Right ventricle myocardium superior (tissue), 1 donor: ENCODE data around the gene ISG15. TPM values are rescaled to one million over a fixed set of nuclear protein-coding genes. Genes with fewer than 3 reads are reported as not detected.
"Not testable (repeated sequence)": the region's sequence is repeated elsewhere in the genome, so short reads cannot be mapped to it uniquely, and the experiment has no call there.

Experiments used
- ATAC-seq: fragments of 200-7000 bp; cut with Tn5 transposase; one replicate; pipeline ENCODE4 v1.9.1; 2020; ENCODE audit warnings: mild to moderate bottlenecking; ENCODE audit not compliant: poor library complexity
- DNase-seq: peaks from one replicate; pipeline ENCODE4 v3.0.0-alpha.2; 2020
- intact Hi-C: fragments of 100-400 bp; cut with DNase I; formaldehyde crosslinking; loops from one replicate; pipeline ENCODE4 v1.11.2; 2022
- total RNA-seq: library from RNA; stranded (reverse); fragmentation: NEBNext Ultra II Directional; extraction: Animal tissue kit (Norgen Biotek cat#: 25700); gene quantifications from one replicate; pipeline ENCODE4 v1.2.1, GENCODE V29; 2021
- donor health status: DM: no; HTN: yes; CAD: no; lungs with severe emphysema.

The ISG15 gene
- total RNA-seq, 1 donor from 2014 or later, result 13.3 TPM

DNA sequence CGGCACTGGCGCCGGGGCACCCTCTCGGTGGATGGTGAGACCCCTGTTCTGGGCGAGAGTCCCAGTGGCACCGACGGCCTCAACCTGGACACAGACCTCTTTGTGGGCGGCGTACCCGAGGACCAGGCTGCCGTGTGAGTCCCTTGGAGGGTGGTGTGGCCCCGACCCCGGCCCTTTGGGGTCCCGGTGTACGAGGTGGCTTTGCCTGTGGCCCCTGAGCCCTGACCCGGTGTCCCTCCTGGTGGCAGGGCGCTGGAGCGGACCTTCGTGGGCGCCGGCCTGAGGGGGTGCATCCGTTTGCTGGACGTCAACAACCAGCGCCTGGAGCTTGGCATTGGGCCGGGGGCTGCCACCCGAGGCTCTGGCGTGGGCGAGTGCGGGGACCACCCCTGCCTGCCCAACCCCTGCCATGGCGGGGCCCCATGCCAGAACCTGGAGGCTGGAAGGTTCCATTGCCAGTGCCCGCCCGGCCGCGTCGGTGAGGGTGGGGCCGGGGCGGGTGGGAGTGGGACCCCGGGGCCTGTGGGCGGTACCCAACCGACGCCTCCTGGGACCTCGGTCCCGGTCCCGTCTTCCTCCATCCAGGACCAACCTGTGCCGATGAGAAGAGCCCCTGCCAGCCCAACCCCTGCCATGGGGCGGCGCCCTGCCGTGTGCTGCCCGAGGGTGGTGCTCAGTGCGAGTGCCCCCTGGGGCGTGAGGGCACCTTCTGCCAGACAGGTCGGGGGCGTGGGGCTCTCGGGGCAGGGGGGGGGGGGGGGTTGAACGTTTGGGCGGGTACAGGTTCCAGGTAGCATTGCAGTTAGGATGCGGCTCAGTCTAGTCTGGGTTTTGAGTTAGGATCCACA is 36.2 kb downstream of the ISG15 start:
- no peak for ATAC-seq
- DNase-seq, result no peak
- intact Hi-C loops, result no loop called here

DNA sequence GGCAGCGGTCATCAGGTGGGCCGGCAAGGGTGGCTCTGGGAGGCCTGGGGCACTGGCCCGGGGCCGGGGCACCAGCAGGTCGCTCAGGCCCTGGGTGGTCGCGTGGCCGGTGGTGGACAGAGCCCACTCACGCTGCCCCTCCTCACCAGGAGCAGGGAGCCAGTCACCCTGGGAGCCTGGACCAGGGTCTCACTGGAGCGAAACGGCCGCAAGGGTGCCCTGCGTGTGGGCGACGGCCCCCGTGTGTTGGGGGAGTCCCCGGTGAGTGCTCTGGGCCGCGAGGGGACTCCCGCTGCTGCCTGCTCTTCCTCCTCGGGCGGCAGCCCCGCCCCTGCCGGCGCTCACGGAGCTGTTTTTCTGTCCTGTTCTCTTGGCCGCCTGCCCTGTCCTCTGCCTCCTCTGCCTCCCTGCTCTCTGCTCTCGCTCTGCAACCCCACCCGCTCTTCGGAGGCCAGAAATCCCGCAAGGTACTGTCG is 37.3 kb downstream of the ISG15 start:
- DNase-seq, result peak; percentile 82
- ATAC-seq, result peak; percentile 78
- intact Hi-C loops, result no loop called here

DNA sequence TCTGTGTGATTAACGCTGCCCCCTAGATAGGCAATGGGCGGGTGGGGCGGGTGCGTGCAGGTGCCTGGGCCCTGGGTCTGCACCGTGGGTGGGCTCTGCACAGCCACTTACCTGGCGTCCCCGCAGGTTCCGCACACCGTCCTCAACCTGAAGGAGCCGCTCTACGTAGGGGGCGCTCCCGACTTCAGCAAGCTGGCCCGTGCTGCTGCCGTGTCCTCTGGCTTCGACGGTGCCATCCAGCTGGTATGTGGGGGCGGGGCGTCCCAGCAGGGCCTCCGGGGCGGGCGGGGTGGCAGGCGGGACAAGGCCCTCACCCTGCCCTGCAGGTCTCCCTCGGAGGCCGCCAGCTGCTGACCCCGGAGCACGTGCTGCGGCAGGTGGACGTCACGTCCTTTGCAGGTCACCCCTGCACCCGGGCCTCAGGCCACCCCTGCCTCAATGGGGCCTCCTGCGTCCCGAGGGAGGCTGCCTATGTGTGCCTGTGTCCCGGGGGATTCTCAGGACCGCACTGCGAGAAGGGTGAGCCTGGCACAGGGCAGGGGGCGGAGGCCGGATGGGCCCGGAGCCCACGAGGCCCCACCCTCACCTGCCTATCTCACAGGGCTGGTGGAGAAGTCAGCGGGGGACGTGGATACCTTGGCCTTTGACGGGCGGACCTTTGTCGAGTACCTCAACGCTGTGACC is 38.0 kb downstream of the ISG15 start:
- DNase-seq (no peak), ATAC-seq (peak; percentile 18)
- intact Hi-C loops, result no loop called here

DNA sequence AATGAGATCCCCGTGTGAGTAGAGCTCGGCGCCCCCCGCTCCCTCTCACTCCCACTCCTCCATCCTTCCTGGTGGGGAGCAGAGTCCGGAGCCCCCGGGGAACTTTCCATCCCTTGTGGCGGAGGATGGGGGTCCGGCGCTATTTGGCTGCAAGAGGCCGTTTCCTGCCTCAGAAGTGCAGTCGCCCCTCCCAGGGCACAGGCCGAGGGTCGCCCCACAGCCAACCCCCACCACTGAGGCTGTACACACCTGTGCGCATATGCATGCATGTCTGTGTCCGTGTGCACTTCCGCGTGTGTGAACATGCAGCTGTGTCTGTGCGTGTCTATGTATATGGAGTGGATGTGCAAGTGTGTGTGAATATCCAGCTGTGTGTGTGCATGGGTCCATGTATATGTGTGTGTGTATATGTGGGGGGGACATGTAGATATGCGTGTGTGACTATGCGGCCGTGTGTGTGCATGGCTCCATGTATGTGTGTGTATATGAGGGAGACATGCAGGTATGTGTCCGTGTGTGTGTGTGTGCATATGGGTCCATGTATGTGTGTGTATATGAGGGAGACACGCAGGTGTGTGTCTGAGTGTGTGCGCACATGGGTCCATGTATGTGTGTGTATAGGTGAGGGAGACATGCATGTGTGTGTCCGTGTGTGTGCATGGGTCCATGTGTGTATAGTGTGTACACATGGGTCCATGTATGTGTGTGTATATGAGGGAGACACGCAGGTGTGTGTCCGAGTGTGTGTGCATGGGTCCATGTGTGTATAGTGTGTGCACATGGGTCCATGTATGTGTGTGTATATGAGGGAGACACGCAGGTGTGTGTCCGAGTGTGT is 38.9 kb downstream of the ISG15 start:
- no peak for ATAC-seq
- intact Hi-C loops, result no loop called here
- DNase-seq, result no peak

DNA sequence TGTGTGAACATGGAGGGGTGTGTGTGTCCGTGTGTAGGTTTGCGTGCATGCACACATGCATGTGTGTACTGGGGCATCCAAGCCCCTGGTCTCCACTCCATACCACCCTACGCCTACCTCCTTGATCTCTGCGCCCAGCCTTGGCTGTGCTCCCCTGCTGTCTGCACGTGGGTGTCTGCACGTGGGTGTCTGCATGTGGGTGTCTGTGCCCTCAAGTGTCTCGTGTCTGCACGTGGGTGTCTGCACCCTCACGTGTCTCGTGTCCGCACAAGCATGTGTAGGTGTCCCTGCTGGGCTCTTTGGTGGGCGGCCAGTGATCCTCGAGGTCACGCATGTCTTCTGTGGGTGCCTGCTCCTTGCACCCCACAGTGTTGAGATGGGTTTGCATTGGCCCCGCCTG is 39.7 kb downstream of the ISG15 start:
- DNase-seq, result no peak
- ATAC-seq, result no peak
- intact Hi-C loops, result no loop called here

DNA sequence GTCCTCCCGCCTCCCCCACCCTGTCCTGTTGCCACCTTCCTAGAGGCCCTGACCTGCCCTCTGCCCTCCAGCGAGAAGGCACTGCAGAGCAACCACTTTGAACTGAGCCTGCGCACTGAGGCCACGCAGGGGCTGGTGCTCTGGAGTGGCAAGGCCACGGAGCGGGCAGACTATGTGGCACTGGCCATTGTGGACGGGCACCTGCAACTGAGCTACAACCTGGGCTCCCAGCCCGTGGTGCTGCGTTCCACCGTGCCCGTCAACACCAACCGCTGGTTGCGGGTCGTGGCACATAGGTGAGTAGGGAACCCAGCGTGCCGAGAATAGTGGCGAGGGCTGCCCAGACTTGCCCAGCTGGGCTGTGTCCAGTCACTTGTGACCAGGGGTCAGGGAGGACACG is 40.4 kb downstream of the ISG15 start:
- ATAC-seq, result no peak
- no peak for DNase-seq
- intact Hi-C loops, result no loop called here

DNA sequence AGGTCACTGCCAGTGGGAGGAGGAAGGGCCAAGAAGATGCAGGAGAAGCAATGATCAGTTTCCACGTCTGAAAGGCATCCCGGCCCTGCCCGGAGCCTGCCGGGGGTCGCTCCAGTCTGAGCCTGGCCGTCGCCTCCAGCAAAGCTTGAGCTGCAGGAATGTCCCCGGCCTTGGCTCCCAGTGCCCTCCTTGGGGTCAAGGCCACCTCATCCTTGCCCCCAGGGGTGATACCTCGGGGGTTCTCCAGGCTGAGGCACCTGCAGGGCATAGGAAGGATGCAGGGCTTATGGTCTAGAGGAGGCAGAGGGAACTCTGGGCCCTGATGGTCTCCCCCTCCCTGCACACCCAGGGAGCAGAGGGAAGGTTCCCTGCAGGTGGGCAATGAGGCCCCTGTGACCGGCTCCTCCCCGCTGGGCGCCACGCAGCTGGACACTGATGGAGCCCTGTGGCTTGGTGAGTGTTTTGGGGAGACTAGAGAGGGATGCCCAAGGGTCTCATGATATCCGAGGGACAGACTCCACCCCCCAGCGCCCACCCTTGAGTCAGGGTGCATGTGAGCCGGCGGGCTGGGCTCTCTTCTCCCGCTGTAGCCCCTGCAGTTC is 40.9 kb downstream of the ISG15 start:
- DNase-seq (no peak), ATAC-seq (no peak)
- intact Hi-C loops, result no loop called here

DNA sequence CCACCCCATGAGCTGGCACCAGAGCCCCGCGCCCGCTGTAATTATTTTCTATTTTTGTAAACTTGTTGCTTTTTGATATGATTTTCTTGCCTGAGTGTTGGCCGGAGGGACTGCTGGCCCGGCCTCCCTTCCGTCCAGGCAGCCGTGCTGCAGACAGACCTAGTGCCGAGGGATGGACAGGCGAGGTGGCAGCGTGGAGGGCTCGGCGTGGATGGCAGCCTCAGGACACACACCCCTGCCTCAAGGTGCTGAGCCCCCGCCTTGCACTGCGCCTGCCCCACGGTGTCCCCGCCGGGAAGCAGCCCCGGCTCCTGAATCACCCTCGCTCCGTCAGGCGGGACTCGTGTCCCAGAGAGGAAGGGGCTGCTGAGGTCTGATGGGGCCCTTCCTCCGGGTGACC is 41.7 kb downstream of the ISG15 start:
- ATAC-seq (no peak), DNase-seq (no peak)
- intact Hi-C loops, result no loop called here

DNA sequence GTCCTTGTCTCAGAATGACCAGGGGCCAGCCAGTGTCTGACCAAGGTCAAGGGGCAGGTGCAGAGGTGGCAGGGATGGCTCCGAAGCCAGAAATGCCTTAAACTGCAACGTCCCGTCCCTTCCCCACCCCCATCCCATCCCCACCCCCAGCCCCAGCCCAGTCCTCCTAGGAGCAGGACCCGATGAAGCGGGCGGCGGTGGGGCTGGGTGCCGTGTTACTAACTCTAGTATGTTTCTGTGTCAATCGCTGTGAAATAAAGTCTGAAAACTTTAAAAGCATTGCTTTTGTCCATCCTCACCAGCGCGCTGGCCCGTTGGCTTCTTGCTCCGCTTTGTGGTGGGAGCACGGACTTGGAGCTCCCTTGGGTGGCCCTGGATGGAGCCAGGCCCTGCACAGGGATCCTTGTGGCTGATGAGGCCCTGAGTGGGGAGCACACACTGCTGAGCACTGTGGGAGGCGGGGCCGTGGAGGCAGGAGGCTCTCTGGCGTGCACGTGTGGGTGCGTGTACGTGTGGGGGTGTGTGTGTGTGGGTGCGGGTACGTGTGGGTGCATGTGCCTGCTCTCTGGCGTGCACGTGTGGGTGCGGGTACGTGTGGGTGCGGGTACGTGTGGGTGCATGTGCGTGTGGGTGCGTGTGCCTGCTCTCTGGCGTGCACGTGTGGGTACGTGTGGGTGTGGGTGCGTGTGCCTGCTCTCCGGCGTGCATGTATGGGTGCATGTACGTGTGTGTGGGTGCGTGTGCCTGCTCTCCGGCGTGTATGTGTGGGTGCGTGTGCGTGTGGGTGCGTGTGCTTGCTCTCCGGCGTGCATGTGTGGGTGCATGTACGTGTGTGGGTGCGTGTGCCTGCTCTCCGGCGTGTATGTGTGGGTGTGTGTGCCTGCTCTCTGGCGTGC is 42.8 kb downstream of the ISG15 start:
- intact Hi-C loops, result no loop called here
- ATAC-seq (no peak), DNase-seq (no peak)

DNA sequence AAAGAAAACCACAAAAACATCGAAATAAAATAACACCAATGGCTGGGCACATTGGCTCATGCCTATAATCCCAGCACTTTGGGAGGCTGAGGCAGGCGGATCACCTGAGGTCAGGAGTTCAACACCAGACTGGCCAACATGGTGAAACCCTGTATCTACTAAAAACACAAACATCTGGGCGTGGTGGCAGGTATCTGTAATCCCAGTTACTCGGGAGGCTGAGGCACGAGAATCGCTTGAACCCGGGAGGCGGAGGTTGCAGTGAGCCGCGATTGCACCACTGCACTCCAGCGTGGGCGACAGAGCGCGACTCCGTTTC is 44.4 kb downstream of the ISG15 start:
- ATAC-seq, intact Hi-C loops, DNase-seq: not testable (repeated sequence)

DNA sequence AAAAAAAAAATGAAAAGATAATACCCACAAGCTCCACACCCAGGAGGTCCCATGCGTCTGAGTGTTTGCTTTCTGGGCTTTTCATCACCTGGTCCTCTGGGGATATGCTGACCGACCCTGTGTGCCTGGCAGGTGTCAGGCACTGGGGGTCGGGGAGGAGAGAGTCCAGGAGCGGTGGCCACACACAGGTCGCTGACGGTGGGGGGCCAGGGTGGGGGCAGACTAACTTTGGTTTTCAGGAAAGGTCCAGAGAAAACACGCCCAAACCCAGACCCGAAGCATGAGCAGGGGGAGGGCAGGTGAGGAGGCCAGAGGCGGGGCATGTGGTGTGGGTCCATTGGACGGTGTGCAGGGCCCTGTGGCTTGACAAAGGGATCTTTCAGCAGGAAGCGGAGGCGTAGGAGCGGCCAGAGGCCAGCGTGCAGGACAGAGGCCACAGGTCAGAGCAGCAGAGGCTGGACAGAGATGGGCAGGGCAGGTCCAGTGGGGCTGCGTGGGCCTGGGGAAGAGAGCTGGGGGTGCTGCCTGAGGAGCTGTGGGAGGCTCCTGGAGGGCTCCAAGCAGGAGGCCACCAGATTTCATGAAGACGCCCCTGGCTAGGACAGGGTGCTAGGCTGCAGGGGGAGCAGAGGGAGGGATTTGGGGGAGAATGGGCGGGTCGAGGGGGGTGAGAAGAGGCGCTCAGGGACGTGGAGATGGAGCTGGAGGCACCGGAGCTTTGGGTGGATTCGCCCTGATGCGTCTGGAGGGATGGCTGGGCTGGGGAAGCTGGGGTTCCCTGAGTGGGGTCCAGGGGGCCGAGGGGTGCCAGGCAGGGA is 45.0 kb downstream of the ISG15 start:
- DNase-seq, result no peak
- no peak for ATAC-seq
- intact Hi-C loops, result no loop called here

DNA sequence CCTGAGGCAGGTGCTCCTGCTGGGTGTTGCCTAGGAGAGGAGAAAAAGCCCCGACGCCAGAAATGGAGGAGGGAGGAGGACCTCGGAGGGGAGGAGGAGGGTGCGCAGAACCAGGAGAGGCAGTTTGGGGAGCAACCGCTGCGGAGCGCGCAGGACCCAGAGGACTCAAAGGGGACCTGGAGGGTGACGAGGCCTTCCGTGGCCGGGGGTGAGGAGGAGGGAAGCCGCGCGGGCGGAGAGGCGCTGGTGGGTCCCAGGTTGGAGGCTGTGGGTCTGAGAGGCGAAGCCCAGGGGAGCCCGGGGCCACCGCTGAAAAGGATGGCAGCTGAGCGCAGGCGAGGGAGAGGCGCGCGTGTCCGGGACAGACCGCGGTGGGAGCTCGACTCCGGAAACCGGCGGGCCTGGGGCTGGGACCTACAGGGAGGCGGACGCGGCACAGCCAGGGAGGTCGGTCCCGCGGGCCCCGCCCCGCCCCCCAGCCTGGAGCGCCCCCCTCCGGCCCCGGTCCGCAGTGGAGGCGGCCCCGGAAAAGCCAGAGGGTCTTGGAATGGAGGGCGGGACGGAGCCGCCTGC is 45.7 kb downstream of the ISG15 start:
- intact Hi-C loops, result no loop called here
- DNase-seq, result no peak
- ATAC-seq, result peak; percentile 40

DNA sequence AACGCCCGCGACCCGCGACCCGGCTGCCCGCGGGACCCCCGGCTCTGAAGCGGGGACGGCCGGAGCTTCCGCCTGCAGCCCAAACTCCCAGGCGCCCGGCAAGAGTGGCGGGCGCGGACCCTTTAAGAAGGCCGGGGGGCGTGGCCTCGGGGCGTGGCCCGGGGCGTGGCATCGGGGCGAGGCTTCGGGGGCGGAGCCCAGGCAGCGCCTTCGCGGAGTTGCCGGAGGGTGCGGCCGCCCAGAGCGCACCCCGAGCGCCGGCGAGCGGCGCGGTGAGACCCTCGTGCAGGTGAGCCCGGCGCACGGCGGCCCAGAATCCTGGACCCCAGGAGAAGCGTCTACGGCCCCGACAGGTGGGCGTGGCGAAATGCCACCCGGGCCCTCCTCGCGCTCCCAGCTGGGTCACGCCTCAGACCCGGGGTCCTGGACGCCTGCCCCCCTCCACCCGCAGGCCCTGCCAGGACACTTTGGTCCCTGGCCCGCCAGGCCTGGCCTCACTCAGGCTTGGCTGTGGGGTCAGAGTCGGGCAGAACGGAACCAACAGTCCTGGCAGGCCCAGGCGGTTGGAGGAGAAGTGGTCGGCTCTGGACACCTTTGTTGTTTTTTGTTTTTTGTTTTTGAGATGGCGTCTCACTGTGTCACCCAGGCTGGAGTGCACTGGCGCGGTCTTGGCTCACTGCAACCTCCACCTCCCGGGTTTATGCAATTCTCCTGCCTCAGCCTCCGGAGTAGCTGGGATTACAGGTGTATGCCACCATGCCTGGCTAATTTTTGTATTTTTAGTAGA is 46.4 kb downstream of the ISG15 start:
- peak; percentile 95 for DNase-seq
- peak; percentile 96 for ATAC-seq
- intact Hi-C loops, result no loop called here

DNA sequence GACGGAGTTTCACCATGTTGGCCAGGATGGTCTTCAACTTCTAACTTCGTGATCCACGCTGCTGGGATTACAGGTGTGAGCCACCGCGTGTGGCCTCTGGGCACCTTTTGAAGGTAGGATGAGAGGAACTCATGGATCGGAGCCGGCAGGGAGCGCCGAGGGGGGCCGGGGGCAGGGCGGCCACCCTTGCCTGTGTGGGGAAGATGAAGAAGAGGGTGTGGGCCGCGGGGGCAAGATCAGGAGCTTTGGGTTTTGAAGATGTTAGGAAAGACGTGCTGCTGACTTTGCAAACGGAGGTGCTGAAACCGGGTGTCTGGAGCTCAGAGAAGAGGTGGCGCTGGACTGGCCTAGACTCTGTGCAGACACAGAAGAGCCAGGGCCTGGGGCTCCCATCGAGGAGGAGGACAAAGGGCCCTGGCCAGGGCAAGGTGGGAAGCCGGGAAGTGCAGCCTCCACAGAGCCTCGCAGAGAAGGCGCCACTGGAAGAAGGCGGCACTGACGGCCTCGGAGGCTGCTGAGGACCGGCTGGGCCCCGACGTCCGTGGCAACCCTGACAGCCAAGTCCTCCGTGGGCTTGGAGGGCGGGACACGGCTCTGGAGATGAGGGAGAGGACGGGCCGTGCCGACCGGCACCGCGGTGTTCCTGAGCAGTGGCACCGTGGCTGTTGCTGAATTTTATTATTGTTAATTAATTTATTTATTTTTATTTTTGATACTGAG is 47.1 kb downstream of the ISG15 start:
- DNase-seq, result no peak
- ATAC-seq, result no peak
- intact Hi-C loops, result no loop called here

DNA sequence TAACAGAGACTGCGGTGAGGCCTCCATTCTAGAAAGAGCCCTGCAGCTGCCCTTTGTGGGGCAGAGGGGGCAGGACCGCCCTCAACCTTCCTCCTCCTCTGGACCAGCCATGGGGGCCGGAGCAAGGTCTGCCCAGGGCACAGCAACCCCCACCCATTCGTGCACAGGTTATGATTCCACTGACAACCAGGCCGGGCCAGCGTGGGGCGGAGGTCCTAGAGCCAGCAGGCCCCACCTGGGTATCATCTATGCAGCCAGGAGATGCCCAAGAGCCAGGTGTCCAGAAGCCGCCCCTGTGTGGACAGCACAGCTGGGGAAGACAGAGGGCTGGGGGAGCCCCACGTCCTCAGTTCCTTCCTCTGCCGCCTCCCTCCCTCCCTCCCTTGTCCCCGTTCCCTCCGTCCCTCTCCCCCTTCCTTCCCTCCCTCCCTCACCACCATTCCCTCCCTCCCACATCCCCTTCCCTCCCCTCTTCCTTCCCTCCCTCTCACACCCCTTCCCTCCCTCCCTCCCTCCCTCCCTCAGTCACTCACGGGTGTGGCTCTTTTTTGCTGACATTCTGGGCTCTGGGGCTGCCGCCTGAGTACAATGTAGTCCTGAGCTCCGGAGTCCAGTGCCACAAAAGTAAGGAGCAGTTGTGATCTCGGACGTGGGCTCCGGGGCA is 48.5 kb downstream of the ISG15 start:
- ATAC-seq (no peak), DNase-seq (no peak)
- intact Hi-C loops, result loop anchor here (2.0 kb wide), 1 partner anchor 77 kb away; no protein-coding TSS in a partner anchor
